Natural killer cell (primary cell): ENCODE data around the gene UBE2L3. TPM values are rescaled to one million over a fixed set of nuclear protein-coding genes. Genes with fewer than 3 reads are reported as not detected.
"Not testable (repeated sequence)": the region's sequence is repeated elsewhere in the genome, so short reads cannot be mapped to it uniquely, and the experiment has no call there.

Source experiments
- ATAC-seq, 3 donors: fragments of 150-1000 bp in 2 of 3; fragments of 200-7000 bp in 1 of 3; cut with Tn5 transposase; 1 replicate in 1 of 3; 2 replicates in 2 of 3; pipeline ENCODE4 v1.10.0; 2021; ENCODE audit warnings: mild to moderate bottlenecking in 2 of 3, moderate library complexity in 2 of 3
- DNase-seq, 2 donors: peaks; one replicate each; pipeline versions ENCODE4 v3.0.0 to v3.0.0-alpha.2; 2013 to 2021; ENCODE audit warnings: mixed read lengths in 1 of 2
- H3K27ac ChIP-seq: one replicate; pipeline ENCODE4 v1.5.1; 2013; ENCODE audit warnings: mild to moderate bottlenecking, low read length
- H3K27me3 ChIP-seq: one replicate; pipeline ENCODE4 v1.6.1; 2013; ENCODE audit warnings: low read length; ENCODE audit not compliant: control insufficient read depth, insufficient read depth
- H3K36me3 ChIP-seq: one replicate; pipeline ENCODE4 v1.6.1; 2013; ENCODE audit warnings: low read length; ENCODE audit not compliant: control insufficient read depth, insufficient read depth
- H3K4me1 ChIP-seq: one replicate; pipeline ENCODE4 v1.6.1; 2013; ENCODE audit warnings: low read length; ENCODE audit not compliant: control insufficient read depth, insufficient read depth
- H3K4me3 ChIP-seq: one replicate; pipeline ENCODE4 v1.5.1; 2013; ENCODE audit warnings: low read length
- H3K9me3 ChIP-seq: one replicate; pipeline ENCODE4 v1.6.1; 2013; ENCODE audit warnings: low read length; ENCODE audit not compliant: control insufficient read depth, insufficient read depth
- H3K27ac Mint-ChIP-seq, 2 donors: one replicate each; pipeline ENCODE4 v1.8.0; 2022; ENCODE audit warnings: mild to moderate bottlenecking in 2 of 2, mixed read lengths in 2 of 2, moderate library complexity in 1 of 2
- H3K27me3 Mint-ChIP-seq, 2 donors: one replicate each; pipeline ENCODE4 v1.8.0; 2022; ENCODE audit warnings: low read depth in 2 of 2, mixed read lengths in 2 of 2
- H3K36me3 Mint-ChIP-seq: one replicate; pipeline ENCODE4 v1.8.0; 2022; ENCODE audit warnings: mixed read lengths
- H3K4me1 Mint-ChIP-seq, 2 donors: one replicate each; pipeline ENCODE4 v1.8.0; 2022; ENCODE audit warnings: mixed read lengths in 2 of 2
- H3K4me3 Mint-ChIP-seq: one replicate; pipeline ENCODE4 v1.8.0; 2022; ENCODE audit warnings: mild to moderate bottlenecking, moderate library complexity, mixed read lengths
- H3K9me3 Mint-ChIP-seq, 2 donors: one replicate each; pipeline ENCODE4 v1.8.0; 2022; ENCODE audit warnings: mixed read lengths in 2 of 2
- CTCF ChIP-seq: fragments of 200-600 bp; IDR thresholded peaks from one replicate; pipeline ENCODE4 v1.8.0; 2022; ENCODE audit warnings: antibody characterized with exemption
- WGBS: methylation state at CpG from one replicate; pipeline ENCODE4 v1.1.7; 2013; ENCODE audit warnings: missing lambda C conversion rate; ENCODE audit not compliant: insufficient coverage; 5-methylcytosine and 5-hydroxymethylcytosine counted together
- intact Hi-C: fragments of 100-400 bp; cut with micrococcal nuclease; formaldehyde crosslinking; loops from one replicate; pipeline ENCODE4 v1.14.2; 2022
- total RNA-seq, 4 donors: library from RNA; stranded (reverse); fragments of 120-200 nt in 1 of 4; gene quantifications; one replicate each; pipeline versions ENCODE4 v1.2.3 to v1.2.4, GENCODE V29; 2013 to 2022

UBE2L3 gene
- total RNA-seq, 3 donors from 2014 or later (not counting 1 experiment from before 2014, with no cell fraction given), result 30.7 to 39.8 (median 39.7) TPM

- ATAC-seq, result no peak
- Histone ChIP-seq H3K4me3 (no peak overlapping the region), H3K27ac (no peak overlapping the region), H3K36me3 (no peaks in the 10 kb centered on the region), H3K27me3 (no peaks in the 10 kb centered on the region), H3K9me3 (no peaks in the 10 kb centered on the region), H3K4me1 (peaks cover 12% of the 10 kb centered on the region)
- no peaks in the 10 kb centered on the region for H3K36me3 Mint-ChIP-seq
- no peak for DNase-seq
- no peaks in the 10 kb centered on the region for H3K9me3 Mint-ChIP-seq
- TF ChIP-seq CTCF, result no peak
- H3K27me3 Mint-ChIP-seq, result peaks cover 0 to 2% of the 10 kb centered on the region in 2 donors
- no peak overlapping the region for H3K4me3 Mint-ChIP-seq
- intact Hi-C loops, result no loop called here
- H3K4me1 Mint-ChIP-seq, result peaks cover 8 to 19% of the 10 kb centered on the region in 2 donors
- 88% methylated on average over 5 of the region's 8 CpGs for WGBS
- H3K27ac Mint-ChIP-seq, result no peak overlapping the region
Measured at GRCh38 chr22:21563912-21564311, 3.6 kb upstream of the UBE2L3 start.

DNA sequence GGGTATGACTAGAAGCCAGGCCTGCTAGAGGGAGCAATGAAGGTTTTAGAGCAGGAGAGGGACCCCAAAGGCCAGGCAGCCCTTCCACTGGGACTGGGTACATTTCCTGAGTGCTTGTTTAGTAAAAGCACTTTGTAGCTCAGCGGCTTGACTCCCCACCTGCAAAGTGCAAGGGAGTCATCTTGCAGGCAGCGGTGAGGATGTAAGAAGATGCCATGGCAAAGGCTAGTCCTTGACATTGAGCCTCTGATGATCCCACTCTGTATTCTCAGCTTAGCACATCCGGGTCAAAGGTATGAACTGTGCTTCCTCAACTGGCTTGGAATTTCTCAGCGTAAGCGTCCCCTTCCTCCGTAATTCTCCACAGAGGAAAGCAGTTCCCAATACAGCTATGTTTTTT lies 3.1 kb upstream of the UBE2L3 start:
- intact Hi-C loops, result no loop called here
- Mint-ChIP-seq H3K27ac (no peak overlapping the region), H3K27me3 (peaks cover 0 to 2% of the 10 kb centered on the region in 2 donors), H3K9me3 (no peaks in the 10 kb centered on the region), H3K4me3 (no peak overlapping the region), H3K36me3 (no peaks in the 10 kb centered on the region), H3K4me1 (peaks cover 12 to 23% of the 10 kb centered on the region in 2 donors)
- no peak overlapping the region for H3K27ac ChIP-seq
- H3K4me1 ChIP-seq, result peaks cover 17% of the 10 kb centered on the region
- no peak for DNase-seq
- H3K4me3 ChIP-seq, result no peak overlapping the region
- 92% methylated on average over 6 of the region's 6 CpGs for WGBS
- H3K9me3 ChIP-seq, result no peaks in the 10 kb centered on the region
- TF ChIP-seq CTCF, result no peak
- no peaks in the 10 kb centered on the region for H3K36me3 ChIP-seq
- no peaks in the 10 kb centered on the region for H3K27me3 ChIP-seq
- no peak for ATAC-seq

DNA sequence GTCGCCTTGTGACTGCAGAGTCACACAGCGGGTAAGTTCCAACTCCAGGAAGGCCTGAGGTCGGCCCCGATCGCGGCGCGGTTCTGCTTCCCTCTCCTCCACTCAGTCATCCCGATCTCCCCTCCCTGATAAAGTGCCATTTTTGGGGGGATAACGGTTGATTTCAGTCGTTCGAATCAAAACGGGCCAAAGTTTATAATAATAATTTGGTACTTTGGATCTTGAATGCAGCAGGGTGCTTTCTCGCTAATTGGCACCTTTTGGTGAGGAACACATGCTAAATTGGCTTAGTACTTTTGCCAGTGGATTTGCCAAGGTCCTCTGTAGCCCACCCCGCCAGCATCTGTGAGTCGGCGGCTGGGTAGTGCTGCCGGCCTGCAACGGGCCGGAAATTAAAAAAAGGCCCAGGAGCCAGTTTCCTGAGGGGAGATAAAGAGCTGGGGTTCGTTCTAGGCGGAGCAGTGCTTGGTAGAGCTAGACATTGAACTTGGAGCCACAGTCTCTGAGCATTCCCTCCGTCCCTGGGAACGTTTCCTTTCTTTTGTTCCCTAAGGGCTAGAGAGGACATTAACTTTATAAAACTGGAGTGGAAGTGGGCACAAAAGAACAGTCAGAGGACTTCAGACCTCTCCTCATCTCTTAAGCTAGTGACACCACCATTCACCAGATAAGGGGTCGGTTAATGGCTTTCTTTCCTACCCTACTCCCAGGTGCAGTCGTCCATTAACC lies 997 bp downstream of the UBE2L3 start:
- DNase-seq (peak in 1 of 2 donors; percentile 38), ATAC-seq (peak; percentile 21 to 46 (median 30))
- H3K9me3 ChIP-seq, result no peaks in the 10 kb centered on the region
- H3K36me3 ChIP-seq, result no peaks in the 10 kb centered on the region
- Mint-ChIP-seq H3K36me3 (no peaks in the 10 kb centered on the region), H3K27me3 (no peaks in the 10 kb centered on the region), H3K4me1 (peaks cover 49 to 61% of the 10 kb centered on the region in 2 donors), H3K4me3 (peak overlapping the region; percentile 86), H3K9me3 (no peaks in the 10 kb centered on the region), H3K27ac (peak overlapping the region; percentile 88 to 91)
- no peaks in the 10 kb centered on the region for H3K27me3 ChIP-seq
- TF ChIP-seq CTCF, result no peak
- peak overlapping the region; percentile 47 for H3K4me3 ChIP-seq
- peak overlapping the region; percentile 81 for H3K27ac ChIP-seq
- peaks cover 45% of the 10 kb centered on the region for H3K4me1 ChIP-seq
- intact Hi-C loops, result no loop called here
- 5% methylated on average over 25 of the region's 26 CpGs for WGBS

DNA sequence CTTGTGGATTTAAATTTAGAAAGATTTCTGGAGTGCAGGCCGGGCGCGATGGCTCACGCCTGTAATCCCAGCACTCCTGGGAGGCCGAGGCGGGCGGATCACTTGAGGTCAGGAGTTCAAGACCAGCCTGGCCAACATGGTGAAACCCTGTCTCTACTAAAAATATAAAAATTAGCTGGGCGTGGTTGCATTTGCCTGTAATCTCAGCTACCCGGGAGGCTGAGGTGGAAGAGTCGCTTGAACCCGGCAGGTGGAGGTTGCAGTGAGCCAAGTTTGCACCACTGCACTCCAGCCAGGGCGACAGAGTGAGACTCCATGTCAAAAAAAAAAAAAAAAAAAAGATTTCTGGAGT lies 1.5 kb downstream of the UBE2L3 start:
- H3K36me3 Mint-ChIP-seq, H3K9me3 ChIP-seq, intact Hi-C loops, DNase-seq, H3K27me3 Mint-ChIP-seq, H3K27me3 ChIP-seq, H3K9me3 Mint-ChIP-seq, H3K36me3 ChIP-seq, H3K27ac ChIP-seq, H3K4me3 ChIP-seq, ATAC-seq: not testable (repeated sequence)
- H3K4me1 ChIP-seq, result peaks cover 50% of the 10 kb centered on the region
- H3K27ac Mint-ChIP-seq, result peak overlapping the region; percentile 88 to 91
- H3K4me3 Mint-ChIP-seq, result peak overlapping the region; percentile 86
- WGBS, result 77% methylated on average over 12 of the region's 12 CpGs
- peaks cover 54 to 66% of the 10 kb centered on the region in 2 donors for H3K4me1 Mint-ChIP-seq
